Parathyroid adenoma (tissue), 2 donors: ENCODE data around the gene STIM1.
A peak's percentile ranks its signal among the peaks of the same experiment; 100 is the strongest.

Experiments
- H2AFZ ChIP-seq: fragments of 300-600 bp; sonication (generic); one replicate; pipeline ENCODE4 v1.7.0; 2017; ENCODE audit warnings: antibody characterized with exemption, mild to moderate bottlenecking
- H3K27ac ChIP-seq: fragments of 300-600 bp; sonication (generic); one replicate; pipeline ENCODE4 v1.7.0; 2017
- H3K27me3 ChIP-seq: fragments of 300-600 bp; sonication (generic); one replicate; pipeline ENCODE4 v1.7.0; 2017; ENCODE audit warnings: low read length; ENCODE audit not compliant: control insufficient read depth, insufficient read depth
- H3K36me3 ChIP-seq: fragments of 300-600 bp; sonication (generic); one replicate; pipeline ENCODE4 v1.7.0; 2017; ENCODE audit warnings: low read length; ENCODE audit not compliant: control insufficient read depth, insufficient read depth
- H3K4me1 ChIP-seq: fragments of 300-600 bp; sonication (generic); one replicate; pipeline ENCODE4 v1.7.0; 2017; ENCODE audit warnings: control low read depth
- H3K4me2 ChIP-seq: fragments of 300-600 bp; sonication (generic); one replicate; pipeline ENCODE4 v1.7.0; 2017; ENCODE audit warnings: low read length
- H3K4me3 ChIP-seq: fragments of 300-600 bp; sonication (generic); one replicate; pipeline ENCODE4 v1.7.0; 2017; ENCODE audit warnings: low read depth, low read length
- H3K79me2 ChIP-seq: fragments of 300-600 bp; sonication (generic); one replicate; pipeline ENCODE4 v1.7.0; 2017; ENCODE audit warnings: control low read depth
- H3K9ac ChIP-seq: fragments of 300-600 bp; sonication (generic); one replicate; pipeline ENCODE4 v1.7.0; 2017; ENCODE audit warnings: mild to moderate bottlenecking
- H3K9me3 ChIP-seq: fragments of 300-600 bp; sonication (generic); one replicate; pipeline ENCODE4 v1.7.0; 2017; ENCODE audit warnings: low read length; ENCODE audit not compliant: control insufficient read depth
- TF ChIP-seq, protein P1 (sequence below): fragments of 300-600 bp; sonication (generic); IDR thresholded peaks from one replicate; pipeline ENCODE4 v1.7.0; 2017; ENCODE audit warnings: antibody characterized with exemption, mild to moderate bottlenecking
- donor health status: primary hyperparathyroidism.

Gene STIM1

DNA sequence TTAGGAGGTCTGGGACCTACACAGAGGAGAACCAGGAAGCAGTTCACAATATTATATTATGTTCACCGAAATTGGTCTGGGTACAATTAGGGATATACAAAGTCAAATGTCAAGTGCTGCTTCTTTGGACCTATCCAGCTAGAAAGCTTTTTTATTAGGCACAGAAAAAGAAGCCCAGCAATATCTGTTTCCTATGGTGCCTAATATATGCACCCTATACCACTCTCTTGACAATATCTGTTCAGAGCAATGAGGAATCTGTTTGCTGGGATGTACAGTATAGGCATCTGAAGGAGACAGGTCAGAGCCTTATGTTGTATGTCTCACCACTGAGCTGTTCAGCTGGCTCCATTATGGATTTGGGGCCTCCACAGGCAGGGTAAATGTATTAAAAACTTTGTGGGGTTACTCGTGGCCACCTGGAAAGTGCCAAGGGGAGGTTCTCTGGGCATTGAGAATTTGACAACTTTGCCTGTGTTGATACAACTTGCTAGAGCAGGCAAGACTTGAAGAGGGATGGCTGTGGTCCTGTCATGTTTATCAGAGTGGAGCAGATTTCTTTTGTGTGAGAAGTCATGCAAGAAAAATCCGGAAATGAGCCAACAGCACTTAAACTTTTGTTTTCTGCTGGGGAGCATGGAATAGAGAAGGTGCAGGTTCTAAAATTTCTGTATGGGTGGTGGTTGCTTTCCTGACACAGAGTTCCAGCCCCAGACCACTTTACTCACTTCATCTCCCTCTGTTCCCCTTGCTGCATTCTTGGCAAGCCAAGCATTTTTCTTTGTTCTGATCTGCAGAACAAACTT, 10.1 kb downstream of the STIM1 start:
- Histone ChIP-seq H3K27ac (no peak overlapping the region), H3K79me2 (peaks cover 18% of the 10 kb centered on the region), H3K4me3 (no peak overlapping the region), H3K4me2 (peak overlapping the region; percentile 9), H2AFZ (no peak overlapping the region), H3K9ac (no peak overlapping the region), H3K9me3 (no peaks in the 10 kb centered on the region), H3K4me1 (peaks cover 10% of the 10 kb centered on the region), H3K36me3 (no peaks in the 10 kb centered on the region), H3K27me3 (no peaks in the 10 kb centered on the region)
- TF ChIP-seq, protein P1, sequence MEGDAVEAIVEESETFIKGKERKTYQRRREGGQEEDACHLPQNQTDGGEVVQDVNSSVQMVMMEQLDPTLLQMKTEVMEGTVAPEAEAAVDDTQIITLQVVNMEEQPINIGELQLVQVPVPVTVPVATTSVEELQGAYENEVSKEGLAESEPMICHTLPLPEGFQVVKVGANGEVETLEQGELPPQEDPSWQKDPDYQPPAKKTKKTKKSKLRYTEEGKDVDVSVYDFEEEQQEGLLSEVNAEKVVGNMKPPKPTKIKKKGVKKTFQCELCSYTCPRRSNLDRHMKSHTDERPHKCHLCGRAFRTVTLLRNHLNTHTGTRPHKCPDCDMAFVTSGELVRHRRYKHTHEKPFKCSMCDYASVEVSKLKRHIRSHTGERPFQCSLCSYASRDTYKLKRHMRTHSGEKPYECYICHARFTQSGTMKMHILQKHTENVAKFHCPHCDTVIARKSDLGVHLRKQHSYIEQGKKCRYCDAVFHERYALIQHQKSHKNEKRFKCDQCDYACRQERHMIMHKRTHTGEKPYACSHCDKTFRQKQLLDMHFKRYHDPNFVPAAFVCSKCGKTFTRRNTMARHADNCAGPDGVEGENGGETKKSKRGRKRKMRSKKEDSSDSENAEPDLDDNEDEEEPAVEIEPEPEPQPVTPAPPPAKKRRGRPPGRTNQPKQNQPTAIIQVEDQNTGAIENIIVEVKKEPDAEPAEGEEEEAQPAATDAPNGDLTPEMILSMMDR: no peak

DNA sequence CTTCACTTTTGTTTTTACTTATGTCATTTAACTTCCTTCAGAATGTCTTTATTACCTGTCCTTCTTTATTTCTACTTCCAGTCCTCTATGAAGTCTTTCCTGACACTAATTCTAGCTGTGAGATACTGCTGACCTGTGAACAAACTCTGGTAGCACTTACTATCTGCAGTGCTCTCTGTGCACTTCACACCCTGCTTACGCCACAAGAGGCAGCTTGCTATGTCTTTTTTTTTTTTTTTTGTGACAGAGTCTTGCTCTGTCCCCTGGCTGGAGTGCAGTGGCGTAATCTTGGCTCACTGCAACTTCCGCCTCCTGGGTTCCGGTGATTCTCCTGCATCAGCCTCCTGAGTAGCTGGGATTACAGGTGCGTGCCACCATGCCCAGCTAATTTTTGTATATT, 10.7 kb downstream of the STIM1 start:
- H2AFZ ChIP-seq: no peak overlapping the region
- no peak overlapping the region for H3K4me3 ChIP-seq
- no peaks in the 10 kb centered on the region for H3K36me3 ChIP-seq
- H3K9ac ChIP-seq: no peak overlapping the region
- H3K27ac ChIP-seq: no peak overlapping the region
- TF ChIP-seq, protein P1: no peak
- no peaks in the 10 kb centered on the region for H3K27me3 ChIP-seq
- peaks cover 7% of the 10 kb centered on the region for H3K4me1 ChIP-seq
- no peaks in the 10 kb centered on the region for H3K9me3 ChIP-seq
- H3K4me2 ChIP-seq: peak overlapping the region; percentile 9
- peaks cover 16% of the 10 kb centered on the region for H3K79me2 ChIP-seq

DNA sequence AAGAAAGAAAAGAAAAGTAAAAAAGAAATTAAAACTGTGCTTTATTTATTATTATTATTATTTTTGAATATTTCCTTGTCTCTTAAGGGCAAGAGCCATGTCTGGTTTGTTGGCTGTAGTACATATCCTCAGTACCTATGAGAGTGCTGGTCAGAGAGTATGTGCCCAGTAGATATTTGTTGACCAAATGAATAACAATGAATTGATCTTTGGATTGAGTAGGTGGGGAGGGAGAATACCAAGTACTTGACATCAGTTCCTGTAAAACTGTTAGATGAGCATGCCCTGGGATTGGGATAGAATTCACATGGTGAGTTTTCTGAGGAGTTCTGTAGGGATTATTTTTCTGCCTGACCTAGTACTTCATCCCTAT, 11.4 kb downstream of the STIM1 start:
- H3K9ac ChIP-seq: no peak overlapping the region
- TF ChIP-seq, protein P1: no peak
- H3K79me2 ChIP-seq: peaks cover 14% of the 10 kb centered on the region
- no peaks in the 10 kb centered on the region for H3K27me3 ChIP-seq
- no peak overlapping the region for H3K4me2 ChIP-seq
- no peak overlapping the region for H3K4me3 ChIP-seq
- H3K9me3 ChIP-seq: no peaks in the 10 kb centered on the region
- H3K4me1 ChIP-seq: peaks cover 7% of the 10 kb centered on the region
- H3K36me3 ChIP-seq: no peaks in the 10 kb centered on the region
- H3K27ac ChIP-seq: peak overlapping the region; percentile 42
- H2AFZ ChIP-seq: no peak overlapping the region

DNA sequence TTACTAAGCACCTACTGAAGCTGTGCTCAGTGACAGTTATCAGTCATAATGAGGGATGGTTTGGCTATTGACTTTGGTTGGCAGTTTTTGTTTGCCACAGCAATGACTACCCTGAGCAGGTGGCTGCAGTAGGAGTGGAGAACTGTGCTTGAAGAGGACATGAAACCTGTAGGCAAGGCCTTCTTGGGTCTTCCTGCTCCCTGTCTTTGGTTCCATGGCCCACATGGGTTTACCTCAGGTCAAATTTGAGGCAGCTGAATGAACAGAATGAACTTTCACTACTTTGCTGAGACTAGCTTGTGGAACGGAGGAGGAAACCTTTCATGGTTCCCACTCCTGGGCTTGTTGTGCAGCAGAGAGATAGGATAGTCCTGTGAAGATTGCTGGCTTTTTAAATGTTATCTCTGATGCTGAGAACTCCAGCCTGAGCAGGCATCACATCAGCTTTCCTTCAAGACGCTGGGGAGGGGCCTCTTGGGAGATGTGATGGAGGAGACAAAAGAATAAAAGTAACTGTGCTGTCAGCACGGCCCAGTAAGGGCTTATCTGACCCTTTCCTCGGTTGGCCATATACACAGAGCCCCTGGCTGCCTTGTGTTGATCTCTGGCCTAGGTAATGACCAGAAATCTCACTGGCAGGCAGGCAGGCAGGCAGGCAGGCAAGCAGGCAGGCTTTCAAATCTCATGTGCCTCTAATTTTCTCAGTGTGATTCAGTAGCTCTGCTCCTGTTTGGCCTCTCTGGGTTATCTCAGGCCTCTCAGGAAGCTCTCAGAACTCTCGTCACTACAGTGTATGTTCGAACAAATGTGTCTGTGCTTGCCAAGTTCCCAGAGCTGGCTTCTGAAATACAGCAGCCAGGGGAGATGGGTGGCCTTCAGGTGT, 12.0 kb downstream of the STIM1 start:
- Histone ChIP-seq H3K9ac (no peak overlapping the region), H3K9me3 (no peaks in the 10 kb centered on the region), H3K36me3 (no peaks in the 10 kb centered on the region), H3K27me3 (no peaks in the 10 kb centered on the region), H3K4me1 (peaks cover 7% of the 10 kb centered on the region), H2AFZ (no peak overlapping the region), H3K4me3 (no peak overlapping the region), H3K79me2 (peaks cover 14% of the 10 kb centered on the region), H3K27ac (peak overlapping the region; percentile 42), H3K4me2 (no peak overlapping the region)
- TF ChIP-seq, protein P1: no peak
